ENCODE measurements around the gene TMEM59. TPM values are rescaled to one million over a fixed set of nuclear protein-coding genes. Genes with fewer than 3 reads are reported as not detected.
"Not testable (repeated sequence)": the region's sequence is repeated elsewhere in the genome, so short reads cannot be mapped to it uniquely, and the experiment has no call there.

The TMEM59 gene
- total RNA-seq, 1 experiment from 2014 or later = 73.5 TPM

DNA sequence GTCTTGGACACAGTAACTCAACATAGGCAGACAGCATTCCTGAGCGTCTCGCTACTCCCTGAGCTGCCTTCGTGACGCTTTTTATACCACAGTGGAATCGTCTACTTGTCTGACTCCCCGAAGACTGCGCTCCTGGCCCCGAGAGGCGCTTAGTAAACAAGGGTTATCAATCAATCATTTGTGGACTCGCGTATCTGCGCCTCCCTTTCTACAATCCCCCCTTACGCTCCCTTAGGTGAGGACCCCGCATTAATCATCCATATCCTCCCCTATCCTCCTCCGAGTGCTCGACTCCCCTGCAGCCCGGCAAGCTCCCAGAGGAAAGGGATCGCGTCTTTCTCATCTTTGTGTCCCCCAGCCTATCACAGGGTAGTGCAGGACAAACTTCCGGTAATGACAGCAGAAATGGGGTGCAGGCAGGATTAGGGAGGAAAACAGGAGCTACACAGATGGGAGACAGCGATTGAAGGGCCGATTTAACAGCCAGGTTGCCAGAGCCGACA is 522 bp downstream of the TMEM59 start:
- Histone ChIP-seq H3K9me3 (ENCODE audit: low read depth, low read length, poor library complexity, severe bottlenecking) (no peaks in the 10 kb centered on the region), H3K27ac (ENCODE audit: low read depth, low read length, poor library complexity, severe bottlenecking) (peak overlapping the region; percentile 80), H3K36me3 (ENCODE audit: insufficient read depth, low read length, poor library complexity, severe bottlenecking) (no peaks in the 10 kb centered on the region), H3K4me3 (ENCODE audit: low read depth, low read length, poor library complexity, severe bottlenecking) (peak overlapping the region; percentile 83), H3K4me1 (ENCODE audit: insufficient read depth, low read length, poor library complexity, severe bottlenecking) (peaks cover 9% of the 10 kb centered on the region), H3K27me3 (replicated peaks; ENCODE audit: insufficient read depth, low read depth, low read length, poor library complexity) (no peaks in the 10 kb centered on the region)
- TSS peak; percentile 38 for BruUV-seq (replicated peaks)
- intact Hi-C loops (cut with micrococcal nuclease; ENCODE audit: unreplicated experiment) = no loop called here
- CTCF ChIA-PET = interaction anchor here (0.6 kb wide), 1 partner anchor 511 kb away, joined by 4 read pairs; no protein-coding TSS in a partner anchor
- no peak for TF ChIP-seq EZH2 (IDR thresholded peaks at IDR 0.05; ENCODE audit: borderline replicate concordance, low read depth, low read length, poor library complexity, severe bottlenecking)
- TF ChIP-seq, protein P1, sequence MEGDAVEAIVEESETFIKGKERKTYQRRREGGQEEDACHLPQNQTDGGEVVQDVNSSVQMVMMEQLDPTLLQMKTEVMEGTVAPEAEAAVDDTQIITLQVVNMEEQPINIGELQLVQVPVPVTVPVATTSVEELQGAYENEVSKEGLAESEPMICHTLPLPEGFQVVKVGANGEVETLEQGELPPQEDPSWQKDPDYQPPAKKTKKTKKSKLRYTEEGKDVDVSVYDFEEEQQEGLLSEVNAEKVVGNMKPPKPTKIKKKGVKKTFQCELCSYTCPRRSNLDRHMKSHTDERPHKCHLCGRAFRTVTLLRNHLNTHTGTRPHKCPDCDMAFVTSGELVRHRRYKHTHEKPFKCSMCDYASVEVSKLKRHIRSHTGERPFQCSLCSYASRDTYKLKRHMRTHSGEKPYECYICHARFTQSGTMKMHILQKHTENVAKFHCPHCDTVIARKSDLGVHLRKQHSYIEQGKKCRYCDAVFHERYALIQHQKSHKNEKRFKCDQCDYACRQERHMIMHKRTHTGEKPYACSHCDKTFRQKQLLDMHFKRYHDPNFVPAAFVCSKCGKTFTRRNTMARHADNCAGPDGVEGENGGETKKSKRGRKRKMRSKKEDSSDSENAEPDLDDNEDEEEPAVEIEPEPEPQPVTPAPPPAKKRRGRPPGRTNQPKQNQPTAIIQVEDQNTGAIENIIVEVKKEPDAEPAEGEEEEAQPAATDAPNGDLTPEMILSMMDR (conservative IDR thresholded peaks at IDR 0.05; ENCODE audit: low read depth, low read length) = no peak
- peak; percentile 47 for DNase-seq (ENCODE audit: low spot score)
- POLR2A ChIA-PET (ENCODE audit: low non-redundant PET) = interaction anchor here (0.7 kb wide), 1 partner anchor 749 kb away, joined by 3 read pairs; no protein-coding TSS in a partner anchor

DNA sequence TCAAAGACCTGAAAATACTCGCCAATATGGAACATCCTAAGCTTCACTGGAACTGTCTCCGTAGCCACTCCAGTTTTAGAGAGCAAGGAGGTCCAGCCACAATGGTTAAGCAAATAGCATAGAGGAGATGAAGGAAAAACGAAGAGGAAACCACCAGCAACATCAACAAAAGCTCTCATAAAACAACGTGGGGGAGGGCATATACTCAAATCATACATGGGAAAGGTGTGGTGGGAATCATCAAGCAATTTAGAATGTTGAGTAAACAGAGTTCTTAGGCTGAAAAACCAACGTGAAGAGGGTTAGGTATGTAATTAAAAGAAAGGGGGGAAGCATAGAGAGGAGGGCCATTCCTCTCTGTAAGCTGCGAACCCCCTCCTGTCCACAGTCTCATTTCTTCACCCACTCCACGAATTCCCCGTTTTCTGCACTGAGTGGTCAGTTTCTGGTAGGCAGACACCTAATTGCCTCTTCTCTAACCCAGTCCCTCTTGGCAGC is 1.0 kb downstream of the TMEM59 start:
- peaks cover 9% of the 10 kb centered on the region for H3K4me1 ChIP-seq (ENCODE audit: insufficient read depth, low read length, poor library complexity, severe bottlenecking)
- no peaks in the 10 kb centered on the region for H3K9me3 ChIP-seq (ENCODE audit: low read depth, low read length, poor library complexity, severe bottlenecking)
- intact Hi-C loops (cut with micrococcal nuclease; ENCODE audit: unreplicated experiment) = no loop called here
- ChIA-PET POLR2A (ENCODE audit: low non-redundant PET) (no interaction called here), CTCF (no interaction called here)
- TF ChIP-seq EZH2 (IDR thresholded peaks at IDR 0.05; ENCODE audit: borderline replicate concordance, low read depth, low read length, poor library complexity, severe bottlenecking) = no peak
- TF ChIP-seq, protein P1 (conservative IDR thresholded peaks at IDR 0.05; ENCODE audit: low read depth, low read length) = no peak
- DNase-seq (ENCODE audit: low spot score) = no peak
- no peaks in the 10 kb centered on the region for H3K36me3 ChIP-seq (ENCODE audit: insufficient read depth, low read length, poor library complexity, severe bottlenecking)
- peak overlapping the region; percentile 80 for H3K27ac ChIP-seq (ENCODE audit: low read depth, low read length, poor library complexity, severe bottlenecking)
- peak overlapping the region; percentile 83 for H3K4me3 ChIP-seq (ENCODE audit: low read depth, low read length, poor library complexity, severe bottlenecking)
- no peaks in the 10 kb centered on the region for H3K27me3 ChIP-seq (replicated peaks; ENCODE audit: insufficient read depth, low read depth, low read length, poor library complexity)
- no TSS peak for BruUV-seq (replicated peaks)

DNA sequence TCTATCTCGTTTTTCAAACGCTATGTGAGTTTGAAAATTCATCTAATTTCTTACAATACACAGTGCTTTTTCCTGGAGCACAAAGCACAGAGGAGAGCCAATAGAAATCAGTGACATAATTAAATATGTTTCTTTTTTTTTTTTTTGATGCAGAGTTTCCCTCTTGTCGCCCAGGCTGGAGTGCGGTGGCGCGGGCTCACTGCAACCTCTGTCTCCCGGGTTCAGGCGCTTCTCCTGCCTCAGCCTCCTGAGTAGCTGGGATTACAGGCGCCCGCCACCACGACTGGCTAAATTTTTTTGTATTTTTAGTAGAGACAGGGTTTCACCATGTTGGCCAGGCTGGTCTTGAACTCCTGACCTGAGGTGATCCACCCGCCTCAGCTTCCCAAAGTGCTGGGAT is 2.6 kb downstream of the TMEM59 start:
- intact Hi-C loops (cut with micrococcal nuclease; ENCODE audit: unreplicated experiment); H3K27me3 ChIP-seq (replicated peaks; ENCODE audit: insufficient read depth, low read depth, low read length, poor library complexity); DNase-seq (ENCODE audit: low spot score); POLR2A ChIA-PET (ENCODE audit: low non-redundant PET); H3K36me3 ChIP-seq (ENCODE audit: insufficient read depth, low read length, poor library complexity, severe bottlenecking); H3K9me3 ChIP-seq (ENCODE audit: low read depth, low read length, poor library complexity, severe bottlenecking); CTCF ChIA-PET; H3K4me3 ChIP-seq (ENCODE audit: low read depth, low read length, poor library complexity, severe bottlenecking); BruUV-seq (replicated peaks); H3K27ac ChIP-seq (ENCODE audit: low read depth, low read length, poor library complexity, severe bottlenecking); H3K4me1 ChIP-seq (ENCODE audit: insufficient read depth, low read length, poor library complexity, severe bottlenecking): not testable (repeated sequence)

Measured in A673 (cell line).